K562 (cell line): Measurements from ENCODE around the gene NR3C2. TPM values are rescaled to one million over a fixed set of nuclear protein-coding genes. Genes with fewer than 3 reads are reported as not detected.

Source experiments
- ATAC-seq: fragments of 200-7000 bp; cut with Tn5 transposase; 3 replicates; pipeline ENCODE4 v1.9.1; 2020; ENCODE audit warnings: moderate library complexity
- BruUV-seq: library from RNA; stranded (reverse); fragments of 400-500 nt; replicated peaks from 2 replicates; lab custom pipeline; 2021; lab: Mats Ljungman, UMichigan
- CTCF ChIA-PET: fragments of 300-600 bp; formaldehyde crosslinking; extraction: SDS; loops from one replicate; lab custom pipeline; 2021; ENCODE audit warnings: low intra/inter-chr PET ratio; lab: Yijun Ruan, JAX
- POLR2A ChIA-PET: fragments of 300-600, 350-650 bp; sonication (Branson Sonifier 250); formaldehyde crosslinking; extraction: SDS; loops from one replicate; lab custom pipeline; 2021; ENCODE audit warnings: antibody characterized with exemption, inconsistent platforms; lab: Yijun Ruan, JAX
- DNase-seq, 4 experiments: peaks; one replicate each; pipeline versions ENCODE4 v3.0.0 to v3.0.0-alpha.2; 2011 to 2018; ENCODE audit warnings: low spot score in 3 of 4, mixed read lengths in 3 of 4; ENCODE audit errors: extremely low read depth in 1 of 4
- FAIRE-seq: peaks from 2 replicates; lab custom pipeline; 2011; peaks lifted over from hg19 to GRCh38; lab: Jason Lieb, UNC
- H2AFZ ChIP-seq: 2 replicates; pipeline ENCODE4 v1.6.0; 2011; ENCODE audit warnings: low read depth, low read length, control low read depth, inconsistent platforms
- H3K27ac ChIP-seq: fragments of 200-600 bp; 3 replicates; pipeline ENCODE4 v1.8.0; 2011; ENCODE audit warnings: low read depth, mild to moderate bottlenecking, control low read depth, inconsistent platforms, low read length, moderate library complexity, mixed read lengths; ENCODE audit errors: extremely low read depth
- H3K27me3 ChIP-seq, 2 experiments: fragments of 300-600 bp in 1 of 2; 2 replicates in 1 of 2; 3 replicates in 1 of 2; pipeline versions ENCODE4 v1.6.0 to v1.8.0; 2011; ENCODE audit warnings: inconsistent platforms in 2 of 2, low read length in 2 of 2, mild to moderate bottlenecking in 1 of 2, mixed read lengths in 1 of 2, moderate library complexity in 1 of 2; ENCODE audit not compliant: control insufficient read depth in 2 of 2, insufficient read depth in 2 of 2
- H3K36me3 ChIP-seq: fragments of 300-600 bp; 3 replicates; pipeline ENCODE4 v1.8.0; 2011; ENCODE audit warnings: mild to moderate bottlenecking, low read length, inconsistent platforms; ENCODE audit not compliant: control insufficient read depth, insufficient read depth
- H3K4me1 ChIP-seq, 2 experiments: fragments of 200-600 bp in 1 of 2; replicated peaks in 1 of 2; 2 replicates in 1 of 2; 3 replicates in 1 of 2; pipeline versions ENCODE4 v1.5.1 to v1.8.0; 2011; ENCODE audit warnings: inconsistent platforms in 2 of 2, low read length in 2 of 2, mild to moderate bottlenecking in 1 of 2, mixed read lengths in 1 of 2, moderate library complexity in 1 of 2; ENCODE audit not compliant: control insufficient read depth in 2 of 2, insufficient read depth in 2 of 2
- H3K4me2 ChIP-seq: 2 replicates; pipeline ENCODE4 v1.6.1; 2011; ENCODE audit warnings: low read length, control low read depth, inconsistent platforms, mixed read lengths; ENCODE audit not compliant: insufficient read depth
- H3K4me3 ChIP-seq: fragments of 200-600 bp; sonication (generic), shearing (Covaris generic); 2 replicates; pipeline ENCODE4 v1.5.1; 2016; ENCODE audit warnings: control low read depth, inconsistent platforms
- H3K79me2 ChIP-seq: fragments of 200-600 bp; 3 replicates; pipeline ENCODE4 v1.8.0; 2011; ENCODE audit warnings: low read length, inconsistent platforms; ENCODE audit not compliant: control insufficient read depth, insufficient read depth
- H3K9ac ChIP-seq, 2 experiments: 2 replicates each; pipeline versions ENCODE4 v1.6.0 to v1.6.1; 2011; ENCODE audit warnings: low read depth in 2 of 2, low read length in 2 of 2, control low read depth in 1 of 2, inconsistent platforms in 1 of 2, mild to moderate bottlenecking in 1 of 2, mixed read lengths in 1 of 2; ENCODE audit not compliant: insufficient read depth in 1 of 2
- H3K9me1 ChIP-seq: one replicate; pipeline ENCODE4 v1.6.0; 2011; ENCODE audit warnings: inconsistent platforms, mild to moderate bottlenecking, low read length, moderate library complexity; ENCODE audit not compliant: control insufficient read depth, insufficient read depth
- H3K9me3 ChIP-seq: replicated peaks from 2 replicates; pipeline ENCODE4 v1.5.1; 2011; ENCODE audit warnings: low read depth, low read length, inconsistent platforms; ENCODE audit not compliant: control insufficient read depth, insufficient read depth
- H4K20me1 ChIP-seq: replicated peaks from 2 replicates; pipeline ENCODE4 v1.6.1; 2011; ENCODE audit warnings: low read length, inconsistent platforms, mixed read lengths; ENCODE audit not compliant: control insufficient read depth, insufficient read depth
- AFF4 ChIP-seq: sonication (generic); formaldehyde crosslinking; IDR thresholded peaks from 2 replicates; pipeline ENCODE4 v1.8.0; 2023; ENCODE audit warnings: mild to moderate bottlenecking, missing genetic modification reagents
- DEAF1 ChIP-seq: fragments of 450-650 bp; formaldehyde crosslinking; IDR thresholded peaks from 2 replicates; pipeline ENCODE4 v1.4.0; 2020; ENCODE audit warnings: mild to moderate bottlenecking, moderate library complexity
- DMBX1 ChIP-seq: fragments of 250-450 bp; sonication (Bioruptor Pico); IDR thresholded peaks from 2 replicates; pipeline ENCODE4 v1.8.0; 2022; ENCODE audit warnings: inconsistent platforms, mild to moderate bottlenecking, moderate library complexity, borderline replicate concordance
- ESRRB ChIP-seq: fragments of 250-450 bp; sonication (Bioruptor Pico); IDR thresholded peaks from 2 replicates; pipeline ENCODE4 v1.5.0; 2020; ENCODE audit warnings: mild to moderate bottlenecking, moderate library complexity, borderline replicate concordance
- GTF2E2 ChIP-seq: fragments of 200-800 bp; sonication (Bioruptor generic); IDR thresholded peaks from 2 replicates; pipeline ENCODE4 v1.6.1; 2016; ENCODE audit warnings: missing genetic modification characterization, missing compliant biosample characterization
- ZNF282 ChIP-seq: sonication (generic); formaldehyde crosslinking; IDR thresholded peaks from 2 replicates; pipeline ENCODE4 v1.8.1; 2023; ENCODE audit warnings: missing genetic modification reagents
- WGBS: fragments of 100-300 bp; shearing (Covaris generic); methylation state at CpG from one replicate; pipeline ENCODE4 v1.1.6; 2016; ENCODE audit warnings: low coverage, mixed read lengths; ENCODE audit not compliant: insufficient coverage; ENCODE audit errors: missing lambda C conversion rate; 5-methylcytosine and 5-hydroxymethylcytosine counted together
- in situ Hi-C: fragments of 300-500 bp; cut with MboI; formaldehyde crosslinking; loops from 4 replicates; pipeline ENCODE4 v1.15.0; 2018; ENCODE audit warnings: inconsistent platforms, mixed read lengths
- intact Hi-C: fragments of 100-400 bp; cut with micrococcal nuclease; formaldehyde crosslinking; loops from 2 replicates; pipeline ENCODE4 v1.14.2; 2022
- polyA plus RNA-seq, 8 experiments: library from polyadenylated mRNA; depleted of rRNA in 4 of 8; stranded (reverse) in 5 of 8; unstranded in 3 of 8; fragments of >200 nt; fragmentation: Nextera tagmentation in 2 of 8; fragmentation: Illumina TruSeq in 1 of 8; extraction: Ambion mirVana in 2 of 8; extraction: Trizol in 1 of 8; gene quantifications; 2 replicates each; pipeline versions ENCODE4 v1.2.1 to v1.2.3, GENCODE V29; 2011 to 2014; ENCODE audit warnings: inconsistent platforms in 1 of 8, missing spikeins in 1 of 8
- total RNA-seq, 7 experiments: library from RNA; depleted of rRNA in 6 of 7; stranded (reverse); fragments of >200 nt in 6 of 7; fragmentation: Illumina TruSeq in 2 of 7; extraction: Trizol in 2 of 7; gene quantifications; 2 replicates each; pipeline versions ENCODE4 v1.2.1 to v1.2.3, GENCODE V29; 2011 to 2021; ENCODE audit warnings: low replicate concordance in 1 of 7
- TF ChIP-seq, protein P1 (sequence below): fragments of 250-450 bp; sonication (Bioruptor Pico); IDR thresholded peaks from 2 replicates; pipeline ENCODE4 v1.5.0; 2022; ENCODE audit warnings: mild to moderate bottlenecking

The NR3C2 gene
- total and polyA plus RNA-seq, 9 of the 15 experiments (the other 6 are each of a cell fraction or from before 2014, with no cell fraction given): 0.01 to 0.28 (median 0.16) TPM; not detected in 2

DNA sequence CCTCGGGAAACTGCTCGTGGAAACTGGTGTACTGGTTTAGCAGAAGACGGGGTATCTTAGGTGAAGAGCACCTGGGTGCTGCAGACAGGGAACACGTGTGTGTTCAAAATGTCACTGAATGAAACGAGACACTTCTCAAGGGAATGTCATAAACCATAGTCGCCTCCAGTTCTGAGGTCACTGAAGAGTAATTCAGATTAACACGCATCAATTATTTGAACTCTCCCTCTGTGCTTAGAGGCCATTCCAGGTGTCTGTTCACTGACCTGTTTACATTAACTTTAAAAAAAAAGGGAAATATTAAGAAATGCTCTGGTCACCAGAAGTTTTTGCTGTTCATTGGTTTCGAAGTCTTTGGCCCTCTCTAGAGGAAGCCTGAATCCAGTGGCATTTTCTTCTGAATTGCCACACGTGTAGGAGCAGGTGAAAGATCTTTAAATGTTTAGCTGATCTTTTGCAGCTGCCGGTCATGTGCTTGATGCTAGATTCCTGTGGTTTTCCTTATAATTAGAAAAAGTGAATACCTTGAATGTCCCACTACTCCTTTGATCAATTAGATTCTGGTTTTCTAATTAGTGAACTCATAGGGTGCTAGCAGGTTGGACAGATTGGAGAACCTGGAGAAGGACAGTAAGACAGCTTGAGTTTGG is 379.8 kb downstream of the NR3C2 start:
- under 1% methylated on average over 10 of the region's 10 CpGs for whole genome bisulfite sequencing
- ChIA-PET POLR2A (interaction anchor here (0.9 kb wide), 1 partner anchor 9 kb away, joined by 3 read pairs; no protein-coding TSS in a partner anchor), CTCF (no interaction called here)
- H3K4me3 ChIP-seq: no peak overlapping the region
- no peaks in the 10 kb centered on the region for H3K36me3 ChIP-seq
- no peak overlapping the region for H2AFZ ChIP-seq
- in situ Hi-C loops (no loop called here), intact Hi-C loops (no loop called here)
- H3K9ac ChIP-seq: no peak overlapping the region
- H3K9me3 ChIP-seq: no peaks in the 10 kb centered on the region
- no peaks in the 10 kb centered on the region for H3K9me1 ChIP-seq
- peaks cover 6 to 22% of the 10 kb centered on the region in 2 experiments; a peak in 3 of 5 replicates for H3K27me3 ChIP-seq
- no peak overlapping the region for H3K4me2 ChIP-seq
- no peak for FAIRE-seq
- H4K20me1 ChIP-seq: no peaks in the 10 kb centered on the region
- ATAC-seq: no peak
- BruUV-seq: no TSS peak
- H3K79me2 ChIP-seq: no peaks in the 10 kb centered on the region
- no peak overlapping the region for H3K27ac ChIP-seq
- H3K4me1 ChIP-seq: no peaks in the 10 kb centered on the region
- no peak for DNase-seq
- TF ChIP-seq DMBX1 (no peak), AFF4 (CRISPR knock-in tag) (no peak), GTF2E2 (tag) (no peak), ESRRB (CRISPR knock-in tag) (no peak), ZNF282 (CRISPR knock-in tag) (no peak), DEAF1 (CRISPR knock-in tag) (no peak)
- TF ChIP-seq, protein P1, sequence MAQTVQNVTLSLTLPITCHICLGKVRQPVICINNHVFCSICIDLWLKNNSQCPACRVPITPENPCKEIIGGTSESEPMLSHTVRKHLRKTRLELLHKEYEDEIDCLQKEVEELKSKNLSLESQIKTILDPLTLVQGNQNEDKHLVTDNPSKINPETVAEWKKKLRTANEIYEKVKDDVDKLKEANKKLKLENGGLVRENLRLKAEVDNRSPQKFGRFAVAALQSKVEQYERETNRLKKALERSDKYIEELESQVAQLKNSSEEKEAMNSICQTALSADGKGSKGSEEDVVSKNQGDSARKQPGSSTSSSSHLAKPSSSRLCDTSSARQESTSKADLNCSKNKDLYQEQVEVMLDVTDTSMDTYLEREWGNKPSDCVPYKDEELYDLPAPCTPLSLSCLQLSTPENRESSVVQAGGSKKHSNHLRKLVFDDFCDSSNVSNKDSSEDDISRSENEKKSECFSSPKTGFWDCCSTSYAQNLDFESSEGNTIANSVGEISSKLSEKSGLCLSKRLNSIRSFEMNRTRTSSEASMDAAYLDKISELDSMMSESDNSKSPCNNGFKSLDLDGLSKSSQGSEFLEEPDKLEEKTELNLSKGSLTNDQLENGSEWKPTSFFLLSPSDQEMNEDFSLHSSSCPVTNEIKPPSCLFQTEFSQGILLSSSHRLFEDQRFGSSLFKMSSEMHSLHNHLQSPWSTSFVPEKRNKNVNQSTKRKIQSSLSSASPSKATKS (CRISPR knock-in tag): no peak
